ENCODE data around the gene BPNT1.
"Not testable (repeated sequence)": the region's sequence is repeated elsewhere in the genome, so short reads cannot be mapped to it uniquely, and the experiment has no call there.

Gene BPNT1, protein sequence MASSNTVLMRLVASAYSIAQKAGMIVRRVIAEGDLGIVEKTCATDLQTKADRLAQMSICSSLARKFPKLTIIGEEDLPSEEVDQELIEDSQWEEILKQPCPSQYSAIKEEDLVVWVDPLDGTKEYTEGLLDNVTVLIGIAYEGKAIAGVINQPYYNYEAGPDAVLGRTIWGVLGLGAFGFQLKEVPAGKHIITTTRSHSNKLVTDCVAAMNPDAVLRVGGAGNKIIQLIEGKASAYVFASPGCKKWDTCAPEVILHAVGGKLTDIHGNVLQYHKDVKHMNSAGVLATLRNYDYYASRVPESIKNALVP

DNA sequence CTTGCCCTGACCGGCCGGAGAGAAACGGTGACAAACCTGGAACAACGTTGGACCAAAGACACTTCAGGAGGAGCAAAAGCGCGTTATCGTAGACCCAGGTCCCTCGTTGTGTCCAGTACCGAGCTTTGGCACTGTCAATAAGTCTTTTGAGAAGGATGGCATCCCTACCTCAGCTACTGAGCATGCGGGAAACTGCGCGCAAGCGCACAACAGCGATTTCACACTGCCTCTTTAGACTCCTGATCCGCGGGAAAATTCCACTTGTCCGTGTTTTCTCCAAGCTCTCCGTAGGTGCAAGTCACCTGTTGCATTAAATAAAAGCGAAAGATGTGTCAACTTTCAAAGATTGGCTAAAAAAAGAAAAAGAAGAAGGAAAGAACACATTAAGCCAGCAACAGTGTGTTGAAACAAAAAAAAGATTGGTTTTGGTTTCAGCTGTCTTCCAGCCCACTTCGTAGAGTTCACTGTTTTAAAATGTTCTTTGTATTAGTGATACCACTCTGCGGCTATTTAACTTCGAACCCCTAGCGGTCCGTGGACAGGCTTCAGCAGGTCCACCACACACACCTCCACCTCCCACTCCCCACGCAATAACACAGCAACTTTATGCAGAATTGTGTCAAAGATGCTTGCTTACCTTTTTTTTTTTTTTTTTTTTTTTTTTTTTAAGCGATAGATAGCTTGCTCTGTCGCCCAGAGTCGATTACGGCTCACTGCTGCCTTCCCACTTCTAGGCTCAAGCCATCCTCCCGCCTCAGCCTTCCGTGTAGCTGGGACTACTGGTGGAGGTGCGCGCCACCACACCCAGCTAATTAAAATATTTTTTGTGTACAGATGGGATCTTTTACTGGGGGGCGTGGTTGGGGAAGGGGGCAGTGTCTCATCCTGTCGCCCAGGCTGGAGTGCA lies at the start of gene BPNT1:
TSS of gene BPNT1 (minus strand) at position 139 of the 907 bp plus-strand sequence. CDS start 9,942 bp downstream, outside the sequence.
- DNase-seq (ENCODE audit: low spot score) = peak; percentile 97

- peak; percentile 14 for DNase-seq (ENCODE audit: low spot score)
Measured at GRCh38 chr1:220137019-220137786, 47.6 kb upstream of the BPNT1 start.

- DNase-seq (ENCODE audit: low spot score) = no peak
Measured at GRCh38 chr1:220135755-220136154, 46.2 kb upstream of the BPNT1 start.

GRCh38 chr1:220129479-220130210 lies 40.1 kb upstream of the BPNT1 start:
- no peak for DNase-seq (ENCODE audit: low spot score)

GRCh38 chr1:220127076-220127475 lies 37.5 kb upstream of the BPNT1 start:
- no peak for DNase-seq (ENCODE audit: low spot score)

GRCh38 chr1:220124542-220124941 lies 35.0 kb upstream of the BPNT1 start:
- no peak for DNase-seq (ENCODE audit: low spot score)

DNA sequence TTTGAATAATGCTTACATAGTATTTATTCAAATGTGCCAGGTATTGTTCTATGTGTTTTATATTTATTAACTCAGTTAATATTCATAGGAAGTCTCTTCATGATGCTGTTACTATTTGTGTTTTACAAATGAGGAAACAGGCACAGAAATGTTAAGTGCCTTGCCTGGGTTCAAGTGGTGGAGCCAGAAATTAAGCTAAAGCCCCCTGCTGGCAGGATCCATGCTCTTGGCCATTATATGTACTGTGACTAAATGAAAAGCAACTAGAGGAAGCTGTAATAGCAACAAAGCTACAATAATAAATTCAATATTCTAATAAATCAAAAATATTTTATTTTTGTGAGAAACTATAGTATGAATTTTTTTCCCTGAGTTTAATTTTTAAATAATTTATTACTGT lies 34.3 kb upstream of the BPNT1 start:
- no peak for DNase-seq (ENCODE audit: low spot score)

DNA sequence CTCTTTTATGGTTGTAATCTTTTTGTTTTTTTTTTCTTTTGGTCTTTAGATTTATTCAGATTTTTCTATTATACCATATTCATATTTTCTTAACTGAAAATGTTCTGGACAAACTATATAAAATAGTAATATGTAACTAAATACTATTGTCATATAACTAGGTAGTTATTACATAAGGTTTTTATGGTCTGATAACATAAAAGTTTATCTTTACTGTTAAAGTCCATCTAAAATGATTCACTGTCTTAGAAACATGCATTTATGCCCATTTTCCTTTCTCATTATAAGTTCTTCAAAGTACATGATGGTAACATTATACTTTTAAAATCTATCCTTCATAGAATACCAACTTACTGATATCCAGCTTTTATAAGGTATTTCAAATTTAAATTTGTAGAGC lies 33.5 kb upstream of the BPNT1 start:
- DNase-seq (ENCODE audit: low spot score) = no peak

GRCh38 chr1:220121791-220122530 lies 32.4 kb upstream of the BPNT1 start:
- no peak for DNase-seq (ENCODE audit: low spot score)

DNA sequence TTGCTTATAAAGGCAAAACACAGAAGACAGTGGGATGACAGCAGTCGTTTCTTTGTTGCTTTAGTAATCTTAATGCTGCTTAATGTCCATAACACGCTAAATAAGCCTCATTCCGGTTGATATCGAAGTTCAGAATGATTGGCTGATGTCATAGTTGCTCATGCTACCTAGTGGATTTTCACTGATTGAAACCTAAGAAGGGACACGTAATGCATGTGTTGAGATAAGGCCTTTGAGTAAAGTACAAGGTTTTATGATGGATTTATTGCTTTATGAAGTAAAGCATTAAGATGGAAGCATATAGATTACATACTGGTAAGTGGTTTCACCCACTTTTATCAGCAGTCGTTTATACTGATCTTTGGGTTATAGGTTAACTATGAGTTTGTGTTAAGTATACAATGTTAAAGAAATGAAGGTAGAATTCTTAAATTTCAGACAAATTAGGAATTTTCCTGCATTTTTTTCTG lies 29.5 kb upstream of the BPNT1 start:
- DNase-seq (ENCODE audit: low spot score) = no peak

DNA sequence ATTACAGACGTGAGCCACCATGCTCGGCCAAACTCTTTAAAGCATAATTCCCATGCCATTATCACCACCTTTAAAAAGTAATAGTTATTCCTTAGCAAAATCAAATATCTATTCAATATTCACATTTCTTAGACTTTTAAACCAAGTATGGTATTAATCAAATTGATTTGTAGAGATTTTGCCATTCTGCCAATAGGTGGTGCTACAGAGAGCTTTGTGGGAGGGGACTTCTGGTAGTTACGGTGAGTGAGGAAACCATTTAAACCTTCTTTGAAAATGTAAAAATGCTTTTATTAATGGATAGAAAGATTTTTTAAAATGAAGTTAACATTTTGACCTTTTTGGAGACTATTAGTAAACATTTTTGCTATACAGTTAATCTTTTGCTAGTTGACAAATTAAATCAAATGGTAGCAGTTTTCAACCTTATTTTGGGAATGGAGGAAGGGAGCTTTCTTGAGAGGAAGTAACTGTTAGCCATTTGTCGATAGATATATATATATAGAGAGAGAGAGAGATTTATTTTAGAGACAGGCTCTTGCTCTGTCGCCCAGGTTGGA lies 23.6 kb upstream of the BPNT1 start:
- peak; percentile 43 for DNase-seq (ENCODE audit: low spot score)

- DNase-seq (ENCODE audit: low spot score) = not testable (repeated sequence)
Measured at GRCh38 chr1:220112600-220112999, 23.0 kb upstream of the BPNT1 start.

DNA sequence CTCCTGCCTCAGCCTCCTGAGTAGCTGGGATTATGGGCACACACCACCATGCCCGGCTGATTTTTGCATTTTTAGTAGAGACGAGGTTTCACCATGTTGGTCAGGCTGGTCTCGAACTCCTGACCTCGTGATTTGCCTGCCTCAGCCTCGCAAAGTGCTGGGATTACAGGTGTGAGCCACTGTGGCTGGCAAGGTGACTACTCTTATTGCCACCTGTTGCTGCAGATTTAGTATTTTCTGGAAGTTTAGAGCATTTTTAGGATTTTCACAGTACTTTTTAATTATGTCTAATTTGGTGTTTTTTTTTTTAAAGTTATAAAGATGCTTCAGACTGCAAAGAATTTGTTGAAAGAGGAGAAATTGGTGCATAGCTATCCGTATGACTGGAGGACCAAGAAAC lies 20.9 kb upstream of the BPNT1 start:
- not testable (repeated sequence) for DNase-seq (ENCODE audit: low spot score)

DNA sequence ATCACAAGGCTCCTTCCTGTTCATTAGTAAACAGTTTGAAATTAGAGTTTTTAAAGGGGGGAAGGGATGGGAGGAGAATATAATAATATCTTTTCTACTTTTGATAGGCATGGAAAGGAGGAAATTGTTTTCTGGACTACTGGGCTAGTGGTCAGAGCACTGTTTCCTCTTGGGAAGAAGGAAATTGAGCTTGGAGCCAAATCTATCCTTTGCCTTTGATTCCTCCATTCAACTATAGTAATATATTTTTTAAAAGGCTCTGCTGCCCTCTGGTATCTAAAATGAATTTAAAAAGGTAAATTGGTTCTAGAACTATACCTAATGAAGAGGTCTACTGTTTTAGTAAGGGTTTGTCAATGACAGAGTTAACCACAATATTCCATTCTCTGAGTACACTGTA lies 10.2 kb upstream of the BPNT1 start:
- no peak for DNase-seq (ENCODE audit: low spot score)

DNA sequence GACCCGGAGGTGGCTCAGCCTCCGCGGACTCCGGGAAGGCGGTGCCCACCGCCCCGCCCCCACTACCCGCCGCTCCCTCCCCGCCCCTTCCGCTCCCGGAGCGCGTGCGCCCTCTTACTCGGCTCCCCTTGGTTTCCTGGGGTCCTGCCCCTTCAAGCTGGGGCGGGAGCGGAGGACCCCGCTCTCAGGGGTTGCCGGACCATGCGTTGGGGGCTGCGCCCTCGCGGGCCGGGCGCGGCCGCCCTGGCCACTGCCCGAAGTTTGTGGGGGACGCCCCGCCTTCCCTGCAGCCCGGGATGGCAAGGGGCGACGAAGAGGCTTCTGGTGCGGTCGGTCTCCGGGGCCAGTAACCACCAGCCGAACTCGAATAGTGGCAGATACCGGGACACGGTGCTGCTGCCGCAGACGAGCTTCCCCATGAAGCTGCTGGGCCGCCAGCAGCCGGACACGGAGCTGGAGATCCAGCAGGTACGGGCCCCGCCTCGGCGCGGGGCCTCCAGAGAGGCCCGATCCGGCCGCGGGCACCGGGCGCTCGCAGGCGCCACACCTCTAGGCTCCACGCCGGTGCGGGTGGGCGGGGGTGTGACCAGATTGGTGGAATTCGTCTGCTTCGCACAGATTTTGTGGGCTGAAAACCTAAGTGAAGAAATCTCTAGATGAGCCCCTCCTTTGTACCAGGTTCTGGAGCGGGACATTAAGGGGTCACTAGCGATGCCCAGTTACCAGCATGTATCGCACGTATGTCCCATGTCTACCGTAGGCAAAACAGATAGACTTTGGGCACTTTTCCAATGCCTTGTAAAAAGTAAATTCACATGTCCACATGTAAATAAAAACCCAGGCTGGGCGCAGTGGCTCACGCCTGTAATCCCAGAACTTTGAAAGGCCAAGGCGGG lies 4.7 kb upstream of the BPNT1 start, which contains the start of gene IARS2:
TSS of gene IARS2 (plus strand) at position 117 of the 896 bp plus-strand sequence. CDS start at position 202, 85 bp downstream.
- peak; percentile 90 for DNase-seq (ENCODE audit: low spot score)

- DNase-seq (ENCODE audit: low spot score) = no peak
Measured at GRCh38 chr1:220093361-220094015, 3.9 kb upstream of the BPNT1 start.

- no peak for DNase-seq (ENCODE audit: low spot score)
Measured at GRCh38 chr1:220092694-220093093, 3.1 kb upstream of the BPNT1 start.

- not testable (repeated sequence) for DNase-seq (ENCODE audit: low spot score)
Measured at GRCh38 chr1:220086261-220086686, 3.3 kb downstream of the BPNT1 start.

- DNase-seq (ENCODE audit: low spot score) = no peak
Measured at GRCh38 chr1:220084460-220084859, 5.1 kb downstream of the BPNT1 start.

Measured in CD4-positive, alpha-beta T cell treated with Interleukin-6 at 100 ng/mL for 8 hours (primary cell).